GM12878 (cell line): ENCODE data around the gene RBM15.

ENCODE experiments used
- E2F8 ChIP-seq: fragments of 450-650 bp; IDR thresholded peaks from 2 replicates; pipeline ENCODE4 v1.6.1; 2018; ENCODE audit warnings: mild to moderate bottlenecking, low read depth, moderate library complexity; ENCODE audit not compliant: partially characterized antibody
- EP300 ChIP-seq, 2 experiments: fragments of 150-350 bp in 1 of 2; IDR thresholded peaks; 2 replicates each; pipeline ENCODE4 v1.6.1; 2011 to 2012; ENCODE audit warnings: low read depth in 2 of 2, low read length in 2 of 2, borderline replicate concordance in 1 of 2, improper control_type of control experiment in 1 of 2, inconsistent platforms in 1 of 2; ENCODE audit not compliant: control insufficient read depth in 1 of 2
- EZH2 ChIP-seq: IDR thresholded peaks from 2 replicates; pipeline ENCODE4 v1.6.1; 2012; ENCODE audit warnings: low read depth, mild to moderate bottlenecking, control low read depth, inconsistent platforms, low read length, borderline replicate concordance; ENCODE audit not compliant: control insufficient read depth
- JUND ChIP-seq: IDR thresholded peaks from 2 replicates; pipeline ENCODE4 v1.6.1; 2012; ENCODE audit warnings: low read depth, mild to moderate bottlenecking, low read length, improper control_type of control experiment, moderate library complexity
- POLR2A ChIP-seq: IDR thresholded peaks from 2 replicates; pipeline ENCODE4 v1.6.1; 2011; ENCODE audit warnings: low read depth, mild to moderate bottlenecking, low read length
- POLR2AphosphoS5 ChIP-seq: IDR thresholded peaks from 2 replicates; pipeline ENCODE4 v1.6.1; 2011; ENCODE audit warnings: mild to moderate bottlenecking, low read length, inconsistent platforms
- SMC3 ChIP-seq: IDR thresholded peaks from 2 replicates; pipeline ENCODE4 v1.6.1; 2011; ENCODE audit warnings: low read length, improper control_type of control experiment, borderline replicate concordance
- ZNF592 ChIP-seq: fragments of 450-650 bp; IDR thresholded peaks from 2 replicates; pipeline ENCODE4 v1.6.1; 2017; ENCODE audit warnings: mild to moderate bottlenecking, moderate library complexity

DNA sequence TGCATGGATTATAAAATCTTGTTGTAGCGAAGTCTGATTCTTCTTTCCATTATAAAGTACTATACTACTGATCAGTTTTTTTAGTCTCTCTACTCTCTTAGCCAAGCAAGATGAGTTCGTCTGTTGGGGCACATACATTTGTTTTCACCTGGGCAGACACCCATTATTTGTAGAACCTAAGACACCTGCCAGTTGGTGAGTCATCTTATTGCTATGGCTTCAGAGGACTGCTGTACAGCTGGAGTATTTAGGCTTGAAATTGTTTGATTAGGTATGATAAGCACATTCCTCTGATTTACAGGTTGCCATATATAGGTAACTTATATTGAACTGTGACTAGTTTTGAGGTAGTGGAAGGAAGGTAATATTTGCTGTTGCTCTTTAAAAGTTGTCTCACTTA lies 17.2 kb downstream of the RBM15 start:
- TF ChIP-seq JUND: no peak
- TF ChIP-seq E2F8: no peak
- no peak for TF ChIP-seq POLR2AphosphoS5
- no peak for TF ChIP-seq POLR2A
- no peak for TF ChIP-seq ZNF592
- no peak for TF ChIP-seq EZH2
- TF ChIP-seq SMC3: no peak
- no peak for TF ChIP-seq EP300 (IDR thresholded peaks at IDR 0.05; ENCODE audit: borderline replicate concordance in 1 of 2, control insufficient read depth in 1 of 2, low read depth in 2 of 2, low read length in 2 of 2)
